Left lobe of liver (tissue), 1 donor: Measurements from ENCODE around the gene F8A1. TPM values are rescaled to one million over a fixed set of nuclear protein-coding genes. Genes with fewer than 3 reads are reported as not detected.

ENCODE experiments used
- total RNA-seq: library from RNA; stranded (reverse); gene quantifications from one replicate; pipeline ENCODE4 v1.2.1, GENCODE V29; 2021
- donor health status: DM: no; HTN: yes; CAD: no.

Gene F8A1
- total RNA-seq, 1 donor from 2014 or later, result 17.3 TPM

Other genes with a start within 250 kb of the F8A1 start
- gene CTAG2, start 232.8 kb upstream of the F8A1 start, total RNA-seq, result not detected
- gene GAB3, start 135.3 kb upstream of the F8A1 start, total RNA-seq, result 0.73 TPM
- 9.6 TPM for gene DKC1, start 123.5 kb upstream of the F8A1 start, total RNA-seq
- gene MPP1, start 80.9 kb upstream of the F8A1 start, total RNA-seq, result 22.9 TPM
- not detected for gene SMIM9, start 51.7 kb upstream of the F8A1 start, total RNA-seq
- gene F8, start 136.4 kb downstream of the F8A1 start, total RNA-seq, result 22.6 TPM
- 26.9 TPM for gene FUNDC2, start 140.5 kb downstream of the F8A1 start, total RNA-seq
- gene CMC4, start 184.8 kb downstream of the F8A1 start, total RNA-seq, result 8.3 TPM
- 15.2 TPM for gene MTCP1, start 184.8 kb downstream of the F8A1 start, total RNA-seq
- 9.5 TPM for gene BRCC3, start 185.2 kb downstream of the F8A1 start, total RNA-seq